Suprapubic skin (tissue), 4 donors: ENCODE data around the gene OR6V1.

Source experiments
- POLR2A ChIP-seq, 2 donors: fragments of 450-650 bp; IDR thresholded peaks; one replicate each; pipeline ENCODE4 v1.6.1; 2017; ENCODE audit warnings: antibody characterized with exemption in 2 of 2, mild to moderate bottlenecking in 2 of 2, moderate library complexity in 2 of 2
- POLR2AphosphoS5 ChIP-seq, 3 donors: sonication (generic); formaldehyde crosslinking; IDR thresholded peaks; one replicate each; pipeline ENCODE4 v1.6.1; 2017; ENCODE audit warnings: antibody characterized with exemption in 3 of 3
- TF ChIP-seq, protein P1 (sequence below), 2 donors: fragments of 200-600 bp in 1 of 2; fragments of 450-650 bp in 1 of 2; sonication (generic) in 1 of 2; IDR thresholded peaks; one replicate each; pipeline ENCODE4 v1.5.1; 2016 to 2019; ENCODE audit warnings: antibody characterized with exemption in 2 of 2, mild to moderate bottlenecking in 1 of 2, moderate library complexity in 1 of 2

GRCh38 chr7:143052041-143052440 lies at the start of gene OR6V1:
- TF ChIP-seq, protein P1, sequence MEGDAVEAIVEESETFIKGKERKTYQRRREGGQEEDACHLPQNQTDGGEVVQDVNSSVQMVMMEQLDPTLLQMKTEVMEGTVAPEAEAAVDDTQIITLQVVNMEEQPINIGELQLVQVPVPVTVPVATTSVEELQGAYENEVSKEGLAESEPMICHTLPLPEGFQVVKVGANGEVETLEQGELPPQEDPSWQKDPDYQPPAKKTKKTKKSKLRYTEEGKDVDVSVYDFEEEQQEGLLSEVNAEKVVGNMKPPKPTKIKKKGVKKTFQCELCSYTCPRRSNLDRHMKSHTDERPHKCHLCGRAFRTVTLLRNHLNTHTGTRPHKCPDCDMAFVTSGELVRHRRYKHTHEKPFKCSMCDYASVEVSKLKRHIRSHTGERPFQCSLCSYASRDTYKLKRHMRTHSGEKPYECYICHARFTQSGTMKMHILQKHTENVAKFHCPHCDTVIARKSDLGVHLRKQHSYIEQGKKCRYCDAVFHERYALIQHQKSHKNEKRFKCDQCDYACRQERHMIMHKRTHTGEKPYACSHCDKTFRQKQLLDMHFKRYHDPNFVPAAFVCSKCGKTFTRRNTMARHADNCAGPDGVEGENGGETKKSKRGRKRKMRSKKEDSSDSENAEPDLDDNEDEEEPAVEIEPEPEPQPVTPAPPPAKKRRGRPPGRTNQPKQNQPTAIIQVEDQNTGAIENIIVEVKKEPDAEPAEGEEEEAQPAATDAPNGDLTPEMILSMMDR (IDR thresholded peaks at IDR 0.05): no peak
- TF ChIP-seq POLR2A (IDR thresholded peaks at IDR 0.05): no peak
- no peak for TF ChIP-seq POLR2AphosphoS5 (IDR thresholded peaks at IDR 0.05)
